Measurements from ENCODE around the gene ZC3H4.
"Not testable (repeated sequence)": the region's sequence is repeated elsewhere in the genome, so short reads cannot be mapped to it uniquely, and the experiment has no call there.

ZC3H4 gene

DNA sequence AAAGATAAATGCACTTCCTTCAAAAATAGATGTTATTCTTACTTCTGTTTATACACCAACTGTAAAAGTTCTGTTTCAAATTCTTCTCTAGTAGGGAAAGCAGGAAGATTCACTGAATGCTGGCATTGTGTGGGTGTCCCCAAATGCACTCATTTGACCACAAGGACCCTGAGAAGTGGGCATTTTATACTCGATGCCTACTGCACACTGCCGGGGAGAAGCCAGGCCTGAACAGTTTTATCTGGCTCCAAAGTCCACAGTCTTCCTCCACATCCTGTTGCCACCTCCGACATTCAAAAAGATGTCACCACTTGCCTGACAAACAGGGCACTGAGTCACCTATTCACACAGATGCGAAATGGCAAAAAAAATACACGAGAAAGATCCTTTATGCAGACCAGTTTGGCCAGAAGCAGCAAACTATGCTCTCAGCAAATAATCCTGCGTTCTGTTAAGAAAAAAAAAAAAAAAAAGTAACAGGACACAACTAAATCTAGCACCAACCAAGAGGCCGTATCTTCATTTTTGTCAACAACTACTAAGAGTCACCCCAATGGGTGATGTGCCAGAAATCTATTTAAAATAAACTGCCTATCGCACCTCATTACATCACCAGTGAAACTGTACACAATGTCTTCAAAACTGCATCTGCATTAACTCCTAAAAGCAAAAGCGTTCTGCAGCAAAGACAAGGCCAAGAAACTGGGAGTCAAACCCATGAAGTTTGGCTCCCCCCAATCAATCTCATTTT, 6.2 kb downstream of the ZC3H4 start:
- DNase-seq = no peak

DNA sequence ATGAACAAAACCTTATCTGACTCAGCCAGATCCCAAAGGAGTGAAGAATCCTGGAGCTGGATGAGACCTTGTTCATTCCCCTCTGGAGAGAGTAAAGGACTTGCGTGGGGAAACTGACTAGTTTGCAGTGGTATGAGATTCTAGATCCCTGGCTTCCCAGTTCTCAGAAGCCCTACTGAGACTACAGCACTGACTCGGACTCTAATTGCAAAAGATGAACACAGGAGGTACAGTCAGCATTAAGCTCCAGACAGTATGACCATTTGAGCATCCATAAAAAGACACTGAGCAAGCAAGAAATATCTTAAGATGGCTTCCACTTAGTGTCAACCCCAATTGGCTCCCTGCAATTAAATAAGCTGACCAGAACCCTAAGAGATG, 6.8 kb downstream of the ZC3H4 start:
- DNase-seq = no peak

DNA sequence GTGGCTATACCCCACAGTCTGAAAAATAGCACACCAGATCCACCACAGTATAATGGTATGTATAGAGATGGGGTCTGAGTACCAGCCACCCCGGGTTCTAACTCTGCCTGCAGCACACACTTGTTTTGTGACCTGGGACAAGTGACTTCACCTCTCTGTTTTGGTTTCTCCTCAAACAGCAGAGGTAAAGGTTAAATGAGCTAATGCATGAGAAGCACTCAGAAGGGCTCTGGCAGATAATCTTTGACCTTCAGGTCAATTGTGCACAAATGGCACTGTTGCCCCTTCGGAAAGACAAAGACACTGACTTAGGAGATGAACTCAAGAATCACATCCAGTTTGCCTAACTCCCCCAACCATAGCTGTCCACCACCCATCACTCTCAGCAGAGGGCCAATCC, 7.7 kb downstream of the ZC3H4 start:
- no peak for DNase-seq

DNA sequence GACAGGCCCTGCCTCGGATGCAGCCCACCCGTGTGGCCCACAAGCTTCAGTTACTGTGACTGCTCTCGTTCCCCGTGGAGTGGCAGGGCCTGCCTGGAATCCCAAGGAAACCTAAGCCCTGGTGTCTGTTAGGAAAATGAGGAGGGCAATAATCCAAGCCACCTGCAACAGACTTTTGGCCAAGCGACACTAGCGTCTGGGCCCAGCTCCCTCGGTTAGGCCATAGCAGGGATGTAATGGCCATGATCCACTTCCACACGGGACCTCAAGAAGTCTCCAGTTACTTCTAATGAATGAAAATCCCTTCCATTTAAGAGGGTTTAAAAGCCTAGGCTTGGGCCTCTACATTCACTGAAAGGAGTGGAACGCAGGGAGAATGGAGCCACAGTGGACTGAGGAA, 8.9 kb downstream of the ZC3H4 start:
- no peak for DNase-seq

DNA sequence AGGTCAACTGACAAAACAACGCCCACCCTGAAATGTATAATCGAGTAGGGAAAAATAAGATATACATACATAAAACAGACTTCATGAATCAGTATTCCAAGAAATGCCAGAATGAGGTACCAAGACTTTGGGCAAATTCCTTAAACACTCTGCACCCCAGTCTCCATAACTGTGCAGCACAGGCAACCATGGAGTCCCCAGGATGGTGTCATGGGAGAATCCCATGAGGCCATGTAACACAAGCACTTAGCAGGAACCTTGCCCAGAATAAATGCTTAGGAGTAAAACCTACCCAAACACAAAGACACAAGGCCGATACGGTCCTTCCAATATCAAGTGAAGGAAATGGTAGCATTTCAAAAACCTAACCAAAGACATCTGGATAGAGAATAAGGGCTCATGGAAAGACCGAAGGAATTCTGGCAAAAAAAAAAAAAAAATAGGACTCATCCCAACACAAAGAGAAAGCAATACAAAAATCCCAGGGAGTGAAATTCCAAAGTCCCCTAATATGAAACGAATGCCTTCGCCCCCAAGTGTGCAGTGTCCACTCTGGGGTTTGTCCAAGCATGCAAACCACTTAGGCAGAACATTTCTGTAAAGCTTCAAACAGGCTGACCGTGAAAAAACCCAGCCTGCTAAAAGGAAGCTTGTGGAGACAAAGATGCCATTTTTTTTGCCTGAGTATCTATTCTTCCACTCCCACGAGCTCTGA, 11.1 kb downstream of the ZC3H4 start:
- no peak for DNase-seq

DNA sequence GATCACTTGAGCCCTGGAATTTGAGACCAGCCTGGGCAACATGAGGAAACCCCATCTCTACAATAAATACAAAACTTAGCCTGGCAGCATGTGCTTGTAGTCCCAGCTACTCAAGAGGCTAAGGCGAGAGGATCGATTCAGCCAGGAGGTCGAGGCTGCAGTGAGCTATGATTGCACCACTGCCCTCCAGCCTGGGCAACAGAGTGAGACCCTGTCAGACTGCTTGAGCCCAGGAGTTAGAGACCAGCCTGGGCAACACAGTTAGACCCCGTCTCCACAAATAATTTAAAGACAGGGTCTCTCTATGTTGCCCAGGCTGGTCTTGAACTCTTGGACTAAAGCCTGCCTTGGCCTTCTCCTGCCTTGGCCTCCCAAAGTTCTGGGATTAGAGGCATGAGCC, 12.5 kb downstream of the ZC3H4 start:
- DNase-seq = not testable (repeated sequence)

DNA sequence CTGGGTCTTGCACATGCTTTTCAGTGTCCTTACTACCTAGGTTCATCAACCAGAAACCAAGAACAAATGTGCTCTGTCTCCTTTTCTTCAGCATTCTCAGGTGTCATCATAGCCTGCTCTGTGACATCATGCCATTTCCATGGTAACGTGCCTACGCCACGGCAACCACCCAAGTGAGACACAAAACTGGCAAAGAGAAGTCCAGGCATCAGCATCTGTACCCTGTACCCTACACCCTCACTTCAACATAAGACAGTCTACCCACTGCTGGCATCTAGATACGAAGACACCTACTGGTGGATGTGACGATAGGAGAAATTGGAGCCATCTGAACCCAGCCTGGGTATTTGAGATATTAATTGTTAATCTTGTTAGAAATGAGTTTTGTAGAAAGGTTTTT, 13.3 kb downstream of the ZC3H4 start:
- no peak for DNase-seq

DNA sequence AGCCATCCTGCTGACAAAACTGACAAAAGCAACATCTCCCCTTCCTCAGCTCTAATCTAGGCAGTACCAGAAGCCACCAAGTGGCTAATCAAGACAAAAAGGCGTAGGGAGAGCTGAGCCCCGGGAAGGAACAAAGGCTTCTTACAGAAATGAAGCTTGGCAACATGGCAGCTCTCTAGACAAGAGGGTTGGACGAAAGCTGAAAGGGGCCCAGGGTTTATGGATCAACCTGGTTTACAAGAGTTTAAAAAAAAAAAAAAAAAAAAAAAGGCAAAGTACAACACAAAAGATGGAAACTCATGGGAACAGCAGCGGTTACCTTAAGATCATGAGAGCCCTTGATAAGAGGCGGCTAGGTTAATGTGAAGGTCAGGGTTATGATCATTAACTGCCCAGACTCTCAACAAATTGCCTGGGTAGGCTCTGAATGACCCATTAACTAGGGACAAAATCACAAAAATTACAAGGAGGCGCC, 14.0 kb downstream of the ZC3H4 start:
- DNase-seq = no peak

DNA sequence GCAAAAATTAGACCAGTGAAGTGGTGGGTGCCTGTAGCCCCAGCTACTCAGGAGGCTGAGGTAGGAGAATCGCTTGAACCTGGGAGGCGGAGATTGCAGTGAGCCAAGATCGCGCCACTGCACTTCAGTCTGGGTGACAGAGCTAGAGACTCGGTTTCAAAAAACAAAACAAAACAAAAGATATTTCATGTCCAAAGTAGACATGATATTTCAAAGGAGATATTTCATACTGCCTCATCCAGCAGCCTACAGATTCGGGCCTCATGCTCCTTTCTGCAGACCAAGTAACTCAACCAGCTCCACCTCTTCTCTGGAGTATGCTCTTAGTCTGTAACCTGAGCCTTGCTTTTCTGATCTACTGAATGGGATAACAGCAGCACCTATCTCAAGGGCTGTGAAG, 15.0 kb downstream of the ZC3H4 start:
- DNase-seq = no peak

DNA sequence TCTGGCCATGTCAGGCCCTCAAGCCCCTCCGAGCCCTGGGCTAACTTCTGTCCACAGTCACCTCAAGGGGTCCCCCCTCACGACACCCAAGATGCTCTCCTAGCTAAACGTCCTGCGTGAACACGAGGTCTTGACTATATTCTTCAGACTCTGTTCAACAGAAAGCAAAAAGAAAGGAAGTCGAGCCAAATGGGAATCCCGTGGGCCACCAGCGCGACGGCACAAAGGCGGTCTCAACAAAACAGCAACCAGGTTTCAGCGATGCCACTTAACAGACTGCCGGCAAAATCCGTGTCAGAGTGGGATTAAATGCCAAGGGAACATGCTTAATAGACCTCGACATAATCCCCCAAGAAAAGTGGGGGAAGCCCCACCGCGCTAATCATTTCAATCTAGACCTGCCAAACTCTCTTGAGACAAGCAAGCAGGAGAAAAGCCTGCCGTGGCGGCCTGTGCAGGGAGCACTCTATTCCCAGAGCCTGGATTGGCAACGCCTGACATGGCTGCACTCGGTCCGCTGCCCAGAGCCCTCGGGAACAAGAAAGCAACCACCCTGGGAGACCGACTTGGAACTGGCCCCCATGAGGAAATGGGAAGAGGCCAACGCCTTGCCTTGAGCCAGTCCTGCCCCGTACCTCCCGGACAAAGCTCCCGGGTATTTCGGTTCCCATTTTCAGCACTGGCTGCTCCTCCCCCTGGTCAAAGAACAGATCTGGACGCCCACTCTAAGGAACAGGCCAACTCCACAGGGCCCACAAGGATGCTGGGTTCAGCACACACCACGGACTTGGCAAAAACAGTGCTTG, 16.0 kb downstream of the ZC3H4 start:
- DNase-seq = no peak

DNA sequence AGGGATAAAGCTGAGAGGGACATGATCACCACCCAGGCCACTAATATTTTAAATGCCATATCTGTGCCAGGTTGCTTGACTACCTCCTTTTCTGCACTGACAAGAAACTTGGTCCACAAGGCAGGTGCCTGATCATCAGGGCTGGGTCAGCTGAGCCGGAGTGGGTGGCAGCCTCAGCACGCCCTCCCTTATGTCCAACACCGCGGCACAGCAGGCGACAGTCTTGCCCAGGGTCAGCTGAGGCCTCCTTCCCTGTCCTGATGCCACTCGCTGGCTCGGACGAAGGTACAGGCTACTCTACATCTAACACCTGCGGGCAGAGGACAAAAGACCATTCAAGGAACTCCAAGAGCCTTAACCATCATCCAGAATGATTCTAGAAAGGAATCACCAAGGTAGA, 16.9 kb downstream of the ZC3H4 start:
- DNase-seq = no peak

DNA sequence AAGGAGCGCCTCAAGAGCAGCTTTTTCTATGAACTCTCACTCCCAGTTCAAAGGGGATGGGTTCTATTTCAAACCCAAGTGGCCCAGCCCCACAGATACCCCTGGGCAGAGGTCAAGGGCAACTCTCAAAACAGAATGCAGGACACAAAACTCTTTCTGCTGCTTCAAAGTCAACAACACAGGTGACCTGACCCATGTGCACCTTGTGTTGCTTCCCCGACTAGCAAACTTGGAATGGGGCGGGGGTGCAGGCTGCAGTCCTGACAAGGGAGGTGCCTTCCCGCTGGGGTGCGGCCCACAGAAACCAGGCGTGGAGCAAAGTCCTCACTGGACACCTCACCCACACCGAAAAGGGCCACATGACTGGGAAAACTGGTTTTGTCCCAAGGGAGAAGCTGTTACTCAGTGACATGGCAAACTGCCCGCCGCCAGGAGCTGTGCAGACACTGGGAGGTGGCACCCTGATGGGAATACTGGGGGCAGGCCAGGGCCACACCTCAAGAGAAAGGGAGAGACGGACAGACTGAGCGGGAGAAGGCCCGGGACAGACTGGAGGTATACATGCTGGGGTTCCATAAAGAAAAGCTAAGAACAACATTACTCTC, 17.4 kb downstream of the ZC3H4 start:
- DNase-seq = no peak

DNA sequence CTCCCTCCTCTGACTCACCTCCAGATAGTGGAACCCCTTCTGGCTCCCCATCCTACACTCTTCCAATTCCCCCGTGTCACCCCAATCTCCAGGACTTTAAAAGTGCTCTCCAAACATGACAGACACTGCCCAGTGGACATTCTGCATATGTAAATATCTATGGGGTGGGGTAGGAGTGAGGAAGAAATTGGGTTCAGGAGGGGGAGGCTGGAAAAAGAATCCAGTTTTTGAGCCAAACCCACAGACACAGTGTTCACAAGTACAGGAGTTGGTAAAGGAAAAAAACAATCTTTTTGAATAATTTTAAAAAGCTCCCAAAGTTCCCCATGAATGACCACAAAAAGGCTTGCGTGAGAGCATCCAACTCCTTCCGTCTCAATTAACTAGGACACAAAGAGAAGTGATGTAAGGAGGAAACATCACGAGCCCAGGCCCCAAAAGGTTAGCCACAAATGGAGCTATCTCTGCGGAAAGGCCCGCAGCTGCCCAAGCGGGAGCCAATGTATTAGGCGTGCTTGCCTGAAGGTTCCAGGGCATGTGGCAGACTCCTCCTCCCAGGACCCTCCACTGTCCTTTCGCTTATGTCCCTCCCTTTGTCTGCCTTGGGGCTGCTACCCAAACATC, 18.0 kb downstream of the ZC3H4 start:
- DNase-seq = no peak

DNA sequence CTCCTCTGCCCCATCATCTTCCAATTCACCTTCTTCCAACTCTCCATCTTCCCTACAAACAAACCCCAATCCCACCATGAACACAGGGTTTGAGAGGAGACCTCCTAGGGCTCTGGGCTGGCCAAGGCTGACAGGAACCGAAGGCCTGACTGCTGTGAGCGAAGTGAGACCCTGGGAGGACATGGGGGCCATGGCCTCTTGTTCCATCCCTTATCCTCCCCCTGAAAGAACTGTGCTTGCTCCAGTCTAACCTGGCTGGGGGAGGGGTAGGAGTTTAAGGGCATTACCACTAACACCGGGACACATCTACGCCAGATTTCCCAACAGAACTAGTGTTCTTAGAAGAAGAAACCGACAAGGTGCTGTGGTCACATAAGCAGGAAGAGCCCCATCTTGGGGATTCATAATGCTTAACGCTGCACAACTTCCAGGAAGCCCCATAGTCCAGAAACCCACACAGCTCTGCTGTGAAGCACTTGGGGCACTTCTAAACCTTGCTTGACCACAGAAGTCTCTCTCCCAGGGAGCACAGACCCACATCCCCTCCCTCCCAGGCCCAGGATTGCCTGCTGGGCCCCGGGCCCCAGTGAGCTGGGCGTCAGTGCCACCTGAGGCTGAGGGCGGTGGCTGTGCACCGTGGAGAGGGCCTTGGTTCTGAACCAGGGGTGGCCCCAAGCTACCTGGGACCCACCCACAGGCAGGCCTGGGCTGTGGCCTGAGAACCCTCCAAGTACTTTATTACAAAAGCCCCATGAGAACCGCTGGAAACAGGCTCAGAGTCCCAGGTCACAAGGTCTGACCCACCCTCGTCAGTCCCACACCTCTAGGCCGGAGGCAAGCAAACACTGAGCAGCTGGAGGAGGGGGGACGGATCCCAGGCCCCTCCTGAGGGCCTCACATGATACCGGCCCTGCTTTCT, 18.8 kb downstream of the ZC3H4 start:
- DNase-seq = no peak

DNA sequence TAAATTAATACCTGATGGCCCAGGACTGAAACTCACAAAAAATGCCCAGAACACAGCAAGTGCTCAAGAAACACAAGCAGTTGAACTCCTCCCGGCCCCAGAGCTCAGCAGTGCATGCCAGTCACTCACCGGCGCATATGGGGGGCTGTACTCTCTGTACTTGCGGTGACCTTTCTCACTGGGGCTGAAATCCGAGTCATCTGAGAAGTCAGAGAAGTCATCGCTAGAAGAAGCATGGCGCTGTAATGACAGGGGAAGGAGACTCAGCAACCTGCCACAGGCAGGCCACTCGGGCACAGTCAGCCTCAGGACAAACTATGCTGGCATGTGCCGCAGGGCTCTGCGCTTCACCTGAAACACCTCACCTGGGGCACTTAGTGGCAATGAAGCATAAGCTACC, 19.7 kb downstream of the ZC3H4 start:
- DNase-seq = no peak

DNA sequence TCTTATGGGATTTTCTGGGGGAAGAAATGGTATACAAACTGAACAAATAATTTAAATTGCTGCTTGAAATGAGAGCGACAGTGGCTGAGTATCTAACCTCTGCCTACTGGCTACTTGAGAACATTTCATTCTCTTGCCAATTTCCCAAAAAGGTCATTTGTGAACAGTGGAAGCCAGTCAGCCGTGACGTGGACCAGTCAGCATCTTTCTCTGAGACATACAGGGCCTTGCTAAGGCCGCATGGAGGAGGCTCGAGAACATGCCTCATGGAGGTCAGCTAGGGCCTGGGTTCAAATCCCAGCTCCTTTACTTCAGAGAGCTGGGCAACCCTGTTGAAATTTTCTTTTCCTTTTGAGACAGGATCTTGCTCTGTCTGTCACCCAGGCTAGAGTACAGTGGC, 20.3 kb downstream of the ZC3H4 start:
- no peak for DNase-seq

DNA sequence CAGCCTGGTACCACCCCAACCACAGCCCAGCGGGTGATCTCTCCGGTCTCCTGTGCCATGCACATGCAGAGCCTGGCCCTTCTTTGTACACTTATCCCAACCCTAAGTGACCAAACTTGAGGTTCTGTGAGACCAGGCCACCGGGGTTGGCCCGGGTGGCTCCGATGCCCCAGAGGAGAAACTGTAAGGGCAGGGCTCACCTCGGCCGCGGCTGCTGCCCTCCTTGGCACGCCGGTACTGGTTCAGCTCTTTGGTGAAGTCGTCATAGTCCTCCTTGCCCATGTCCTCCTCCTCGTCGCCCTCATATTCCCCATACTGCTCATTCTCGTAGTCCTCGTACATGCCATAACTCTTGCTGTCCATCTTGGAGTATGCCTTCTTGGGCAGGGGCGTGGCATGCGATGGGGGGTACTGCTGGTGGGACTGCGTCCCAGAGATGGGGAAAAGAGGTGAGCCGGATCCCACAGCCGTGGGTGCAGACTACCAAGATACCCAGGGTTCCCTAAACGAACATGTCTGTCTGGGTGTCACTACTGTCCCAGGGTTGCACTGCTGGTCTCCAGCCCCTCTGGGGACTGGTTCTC, 23.7 kb downstream of the ZC3H4 start:
- no peak for DNase-seq

DNA sequence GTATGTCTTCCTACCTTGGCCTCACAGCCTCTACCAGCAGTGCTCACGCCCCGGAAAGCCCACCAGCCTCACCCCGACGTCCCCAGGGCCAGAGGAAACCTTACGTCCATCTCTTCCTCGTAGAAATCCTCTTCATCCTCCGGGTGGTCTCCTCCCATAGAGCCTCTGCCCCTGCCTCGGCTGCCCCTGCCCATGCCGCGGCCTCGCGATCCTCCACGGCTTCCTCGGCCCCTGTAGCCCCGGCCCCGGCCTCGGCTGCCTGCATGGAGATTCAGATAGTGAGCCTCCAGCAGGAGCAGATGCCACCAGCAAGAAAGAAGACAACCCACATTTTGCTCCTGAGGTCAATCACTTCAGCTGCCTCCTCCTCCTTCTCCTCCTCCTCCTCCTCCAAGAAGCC, 27.3 kb downstream of the ZC3H4 start:
- no peak for DNase-seq

DNA sequence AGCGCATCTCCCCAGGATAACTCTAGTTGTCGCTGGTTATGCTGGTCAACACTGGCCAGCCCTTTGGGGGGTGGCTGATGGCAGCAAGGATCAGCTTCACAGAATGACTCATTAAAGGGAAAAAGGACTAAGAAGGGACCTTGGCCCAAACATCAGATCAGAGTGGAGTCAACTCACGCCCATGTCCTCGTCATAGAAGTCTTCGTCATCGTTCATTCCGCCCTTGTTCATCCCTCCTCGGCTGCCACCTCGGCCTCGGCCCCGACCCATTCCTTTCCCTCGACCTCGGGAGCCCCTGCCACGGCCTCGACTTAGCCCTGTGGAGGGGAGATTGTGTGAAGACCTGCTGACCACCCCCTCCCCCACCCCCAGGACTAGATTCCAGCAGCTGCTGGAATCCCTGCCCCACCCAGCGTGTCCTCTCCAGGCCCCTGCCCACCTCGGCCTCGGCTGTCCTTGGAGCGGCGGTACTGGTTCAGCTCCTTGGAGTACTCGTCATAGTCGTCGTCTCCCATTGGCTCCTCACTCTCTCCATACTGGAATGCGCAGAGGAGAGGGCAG, 28.6 kb downstream of the ZC3H4 start:
- no peak for DNase-seq

DNA sequence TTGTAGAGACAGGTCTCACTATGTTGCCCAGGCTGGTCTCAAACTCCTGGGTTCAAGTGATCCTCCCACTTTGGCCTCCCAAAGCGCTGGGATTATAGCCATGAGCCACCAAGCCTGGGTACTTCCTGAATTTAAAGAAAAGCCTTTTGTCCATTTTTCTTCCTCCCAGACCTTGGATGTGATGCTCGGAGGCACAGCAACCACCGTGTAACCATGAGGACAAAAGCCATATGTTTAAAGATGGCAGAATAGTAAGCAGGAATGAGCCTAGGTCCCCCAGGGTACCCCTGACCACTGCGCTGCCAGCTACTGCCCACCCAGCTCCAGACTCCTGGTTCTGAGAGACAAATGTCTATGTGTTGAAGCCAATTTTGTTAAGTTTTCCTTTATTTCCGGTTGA, 31.1 kb downstream of the ZC3H4 start:
- no peak for DNase-seq

DNA sequence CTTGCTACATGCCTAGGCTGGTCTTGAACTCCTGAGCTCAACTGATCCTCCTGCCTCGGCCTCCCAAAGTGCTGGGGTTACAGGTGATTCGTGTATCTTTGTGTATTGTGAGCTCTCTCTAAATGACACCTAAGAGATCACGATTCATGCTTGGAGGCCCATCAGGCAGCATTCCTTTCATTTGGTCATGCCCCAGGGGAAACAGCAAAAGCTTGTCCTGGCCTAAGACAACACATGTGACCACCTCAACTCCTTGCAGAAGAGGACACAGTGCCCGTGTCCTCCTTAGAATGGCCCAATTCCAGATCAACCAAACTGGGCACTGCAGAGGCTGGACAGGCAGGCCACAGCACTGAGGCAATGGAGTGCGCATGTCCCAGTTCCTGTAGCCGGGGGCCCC, 32.5 kb downstream of the ZC3H4 start:
- no peak for DNase-seq

Measured in cortex of kidney (tissue), 1 donor.